ENCODE data around the gene ACOT7. TPM values are rescaled to one million over a fixed set of nuclear protein-coding genes. Genes with fewer than 3 reads are reported as not detected.

The ACOT7 gene
- total RNA-seq, 1 donor from 2014 or later = 175 TPM

GRCh38 chr1:6332821-6333220 lies 60.7 kb downstream of the ACOT7 start:
- Mint-ChIP-seq H3K27me3 (ENCODE audit: unreplicated experiment) (peaks cover 2% of the 10 kb centered on the region), H3K4me3 (ENCODE audit: unreplicated experiment) (no peak overlapping the region), H3K36me3 (ENCODE audit: unreplicated experiment) (peaks cover 6% of the 10 kb centered on the region), H3K4me1 (ENCODE audit: low read depth, unreplicated experiment) (peaks cover 43% of the 10 kb centered on the region), H3K27ac (ENCODE audit: unreplicated experiment) (no peak overlapping the region), H3K9me3 (ENCODE audit: unreplicated experiment) (peaks cover 15% of the 10 kb centered on the region)
- no peak for DNase-seq
- TF ChIP-seq CTCF (IDR thresholded peaks at IDR 0.05; ENCODE audit: partially characterized antibody, unreplicated experiment) = no peak

GRCh38 chr1:6331543-6332273 lies 61.9 kb downstream of the ACOT7 start:
- H3K4me3 Mint-ChIP-seq (ENCODE audit: unreplicated experiment) = no peak overlapping the region
- DNase-seq = no peak
- H3K4me1 Mint-ChIP-seq (ENCODE audit: low read depth, unreplicated experiment) = peaks cover 35% of the 10 kb centered on the region
- H3K9me3 Mint-ChIP-seq (ENCODE audit: unreplicated experiment) = peaks cover 16% of the 10 kb centered on the region
- no peak overlapping the region for H3K27ac Mint-ChIP-seq (ENCODE audit: unreplicated experiment)
- TF ChIP-seq CTCF (IDR thresholded peaks at IDR 0.05; ENCODE audit: partially characterized antibody, unreplicated experiment) = no peak
- peaks cover 2% of the 10 kb centered on the region for H3K27me3 Mint-ChIP-seq (ENCODE audit: unreplicated experiment)
- H3K36me3 Mint-ChIP-seq (ENCODE audit: unreplicated experiment) = peaks cover 6% of the 10 kb centered on the region

GRCh38 chr1:6330410-6330911 lies 63.1 kb downstream of the ACOT7 start:
- H3K27me3 Mint-ChIP-seq (ENCODE audit: unreplicated experiment) = no peaks in the 10 kb centered on the region
- peaks cover 6% of the 10 kb centered on the region for H3K36me3 Mint-ChIP-seq (ENCODE audit: unreplicated experiment)
- no peak overlapping the region for H3K4me3 Mint-ChIP-seq (ENCODE audit: unreplicated experiment)
- DNase-seq = no peak
- peaks cover 13% of the 10 kb centered on the region for H3K9me3 Mint-ChIP-seq (ENCODE audit: unreplicated experiment)
- H3K27ac Mint-ChIP-seq (ENCODE audit: unreplicated experiment) = peak overlapping the region; percentile 66
- peaks cover 27% of the 10 kb centered on the region for H3K4me1 Mint-ChIP-seq (ENCODE audit: low read depth, unreplicated experiment)
- TF ChIP-seq CTCF (IDR thresholded peaks at IDR 0.05; ENCODE audit: partially characterized antibody, unreplicated experiment) = no peak

GRCh38 chr1:6329851-6330250 lies 63.7 kb downstream of the ACOT7 start:
- no peak for DNase-seq
- peaks cover 13% of the 10 kb centered on the region for H3K9me3 Mint-ChIP-seq (ENCODE audit: unreplicated experiment)
- no peak overlapping the region for H3K4me3 Mint-ChIP-seq (ENCODE audit: unreplicated experiment)
- peak overlapping the region; percentile 66 for H3K27ac Mint-ChIP-seq (ENCODE audit: unreplicated experiment)
- H3K27me3 Mint-ChIP-seq (ENCODE audit: unreplicated experiment) = no peaks in the 10 kb centered on the region
- H3K4me1 Mint-ChIP-seq (ENCODE audit: low read depth, unreplicated experiment) = peaks cover 24% of the 10 kb centered on the region
- peaks cover 6% of the 10 kb centered on the region for H3K36me3 Mint-ChIP-seq (ENCODE audit: unreplicated experiment)
- no peak for TF ChIP-seq CTCF (IDR thresholded peaks at IDR 0.05; ENCODE audit: partially characterized antibody, unreplicated experiment)

- TF ChIP-seq CTCF (IDR thresholded peaks at IDR 0.05; ENCODE audit: partially characterized antibody, unreplicated experiment) = no peak
- Mint-ChIP-seq H3K4me3 (ENCODE audit: unreplicated experiment) (no peak overlapping the region), H3K27ac (ENCODE audit: unreplicated experiment) (peak overlapping the region; percentile 52), H3K36me3 (ENCODE audit: unreplicated experiment) (peaks cover 6% of the 10 kb centered on the region), H3K4me1 (ENCODE audit: low read depth, unreplicated experiment) (peaks cover 27% of the 10 kb centered on the region), H3K9me3 (ENCODE audit: unreplicated experiment) (peaks cover 13% of the 10 kb centered on the region), H3K27me3 (ENCODE audit: unreplicated experiment) (no peaks in the 10 kb centered on the region)
- no peak for DNase-seq
Measured at GRCh38 chr1:6329396-6329795, 64.2 kb downstream of the ACOT7 start.
